ENCODE results near the gene CCL11.

GRCh38 chr17:34254651-34255380 is 30.7 kb upstream of the CCL11 start, which contains the start of gene CCL2:
- TF ChIP-seq CTCF (IDR thresholded peaks at IDR 0.05) (no peak), EZH2phosphoT487 (IDR thresholded peaks at IDR 0.05) (no peak)
